NK-92 treated with Interleukin-12 subunit alpha and Interleukin-12 subunit beta, amount 100 ng/mL, for 24 hours (cell line): Measurements from ENCODE around the gene MCF2L.
"Not testable (repeated sequence)": the region's sequence is repeated elsewhere in the genome, so short reads cannot be mapped to it uniquely, and the experiment has no call there.

Experiments
- DNase-seq: peaks from one replicate; lab custom pipeline; 2025; lab: John Stamatoyannopoulos, UW

Gene MCF2L

GRCh38 chr13:113096052-113096744 is 127.2 kb downstream of the MCF2L start:
- no peak for DNase-seq

- no peak for DNase-seq
Observed at GRCh38 chr13:113096745-113097305, 127.8 kb downstream of the MCF2L start.

- no peak for DNase-seq
Observed at GRCh38 chr13:113097651-113098050, 128.6 kb downstream of the MCF2L start.

GRCh38 chr13:113098162-113098732 is 129.2 kb downstream of the MCF2L start:
- DNase-seq = no peak

GRCh38 chr13:113099142-113099541 is 130.1 kb downstream of the MCF2L start:
- no peak for DNase-seq

DNA sequence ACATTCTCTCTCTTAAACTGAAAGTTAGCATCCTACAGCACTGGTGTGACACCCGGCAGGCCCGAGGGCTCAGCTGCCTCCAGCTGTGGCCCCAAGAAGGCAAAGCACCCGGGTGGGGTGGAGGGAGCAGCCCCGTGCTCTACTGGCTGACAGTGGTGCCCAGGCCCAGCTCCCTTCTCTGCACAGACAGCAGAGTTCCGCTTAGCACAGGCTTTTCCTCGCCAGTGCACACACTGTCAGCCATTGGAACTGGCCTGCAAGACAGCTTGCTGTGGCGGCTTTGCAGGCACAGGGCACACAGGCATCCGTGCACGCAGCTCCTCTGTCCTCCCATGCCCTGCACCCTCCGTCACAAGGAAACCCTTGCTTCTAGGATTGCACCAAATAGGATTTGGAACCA is 133.3 kb downstream of the MCF2L start:
- DNase-seq = not testable (repeated sequence)

DNA sequence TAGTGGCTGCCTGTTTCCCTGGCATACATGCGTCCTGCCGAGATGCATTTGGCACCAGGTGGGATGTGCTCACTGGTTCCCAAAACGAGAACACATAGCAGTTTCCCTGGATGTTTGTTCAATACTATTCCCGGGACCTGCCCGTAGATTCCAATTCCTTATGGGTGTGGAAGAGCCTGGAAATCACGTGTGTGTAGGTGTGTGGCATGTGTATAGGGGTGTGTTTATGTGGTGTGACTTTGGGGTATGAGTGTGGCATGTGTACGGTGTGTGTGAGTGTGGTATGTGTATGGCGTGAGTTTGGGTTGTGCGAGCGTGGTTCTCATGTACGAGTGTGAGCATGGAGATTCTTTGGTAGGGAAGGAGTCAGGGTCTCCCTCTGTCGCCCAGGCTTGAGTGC is 133.7 kb downstream of the MCF2L start:
- DNase-seq = no peak

- no peak for DNase-seq
Observed at GRCh38 chr13:113103646-113104045, 134.6 kb downstream of the MCF2L start.

- DNase-seq = no peak
Observed at GRCh38 chr13:113105032-113105920, 136.3 kb downstream of the MCF2L start, which contains the start of gene F7. Gene F7, plus strand, starts transcription at chr13:113105791. Its CDS starts 51 bp downstream, at chr13:113105842.

DNA sequence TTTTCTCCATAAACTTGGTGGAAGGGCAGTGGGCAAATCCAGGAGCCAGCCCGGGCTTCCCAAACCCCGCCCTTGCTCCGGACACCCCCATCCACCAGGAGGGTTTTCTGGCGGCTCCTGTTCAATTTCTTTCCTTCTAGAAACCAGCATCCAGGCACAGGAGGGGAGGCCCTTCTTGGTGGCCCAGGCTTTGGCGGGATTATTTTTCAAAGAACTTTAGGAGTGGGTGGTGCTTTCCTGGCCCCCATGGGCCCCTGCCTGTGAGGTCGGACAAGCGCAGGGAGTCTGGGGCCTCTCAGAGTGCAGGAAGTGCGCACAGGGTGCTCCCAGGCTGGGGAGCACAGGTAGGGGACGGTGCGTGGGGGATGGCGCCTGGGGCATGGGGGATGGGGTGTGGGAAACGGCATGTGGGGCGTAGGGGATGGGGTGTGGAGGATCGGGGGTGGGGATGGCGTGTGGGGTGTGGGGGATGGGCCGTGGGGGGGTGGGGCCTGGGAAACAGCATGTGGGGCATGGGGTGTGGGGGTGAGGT is 137.0 kb downstream of the MCF2L start:
- DNase-seq = no peak

- no peak for DNase-seq
Observed at GRCh38 chr13:113106711-113107351, 137.8 kb downstream of the MCF2L start.

DNA sequence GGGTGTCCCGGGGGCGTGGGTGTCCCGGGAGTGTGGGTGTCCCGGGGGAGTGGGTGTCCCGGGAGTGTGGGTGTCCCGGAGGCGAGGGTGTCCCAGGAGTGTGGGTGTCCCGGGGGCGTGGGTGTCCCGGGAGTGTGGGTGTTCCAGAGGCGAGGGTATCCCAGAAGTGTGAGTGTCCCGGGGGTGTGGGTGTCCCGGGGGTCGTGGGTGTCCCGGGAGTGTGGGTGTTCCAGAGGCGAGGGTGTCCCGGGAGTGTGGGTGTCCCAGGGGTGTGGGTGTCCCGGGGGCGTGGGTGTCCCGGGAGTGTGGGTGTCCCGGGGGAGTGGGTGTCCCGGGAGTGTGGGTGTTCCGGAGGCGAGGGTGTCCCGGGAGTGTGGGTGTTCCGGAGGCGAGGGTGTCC is 139.5 kb downstream of the MCF2L start:
- DNase-seq = not testable (repeated sequence)

DNA sequence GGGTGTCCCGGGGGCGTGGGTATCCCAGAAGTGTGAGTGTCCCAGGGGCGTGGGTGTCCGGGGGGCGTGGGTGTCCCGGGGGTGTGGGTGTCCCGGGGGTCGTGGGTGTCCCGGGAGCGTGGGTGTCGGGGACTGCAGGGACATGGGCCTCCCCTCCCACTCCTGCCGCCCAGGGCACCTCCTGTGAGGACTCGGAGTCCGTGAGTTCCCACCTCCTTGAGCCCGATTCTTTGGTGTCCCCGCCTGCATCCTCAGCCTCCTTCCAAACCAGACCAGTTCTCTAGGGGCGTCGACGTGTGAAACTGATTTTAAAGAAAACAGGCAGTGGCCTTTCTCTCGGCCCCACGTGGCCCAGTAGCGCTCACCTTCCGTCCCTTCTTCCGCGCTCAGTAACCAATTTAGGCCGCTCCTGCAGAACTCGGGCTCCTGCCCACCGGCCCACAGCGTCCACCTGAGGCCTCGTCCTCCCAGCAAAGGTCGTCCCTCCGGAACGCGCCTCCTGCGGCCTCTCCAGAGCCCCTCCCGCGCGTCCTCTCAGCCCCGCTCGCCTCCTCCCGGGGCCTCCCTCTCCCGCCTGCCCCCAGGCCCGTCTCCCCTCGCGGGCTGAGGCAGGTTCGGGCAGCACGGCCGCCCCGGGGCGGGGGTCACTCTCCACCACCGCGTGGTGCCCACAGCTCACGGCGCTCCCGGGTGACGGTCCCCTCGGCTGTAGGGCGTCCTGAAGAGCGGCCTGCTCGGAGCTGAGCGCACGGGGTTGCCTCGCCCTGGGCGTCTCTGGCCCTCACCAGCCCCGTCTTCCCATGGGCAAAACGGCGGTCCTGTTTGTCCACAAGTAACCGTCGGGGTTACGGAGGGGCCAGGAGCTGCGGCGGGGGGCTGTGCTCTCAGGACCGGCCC is 140.4 kb downstream of the MCF2L start:
- no peak for DNase-seq

- no peak for DNase-seq
Observed at GRCh38 chr13:113110048-113110851, 141.2 kb downstream of the MCF2L start.

- DNase-seq = no peak
Observed at GRCh38 chr13:113110852-113111315, 141.9 kb downstream of the MCF2L start.

- DNase-seq = not testable (repeated sequence)
Observed at GRCh38 chr13:113111821-113112220, 142.8 kb downstream of the MCF2L start.

GRCh38 chr13:113112475-113112874 is 143.5 kb downstream of the MCF2L start:
- not testable (repeated sequence) for DNase-seq

GRCh38 chr13:113112893-113113845 is 144.2 kb downstream of the MCF2L start:
- DNase-seq = no peak
